NCI-H1694 treated with DMSO at 0.1 percent for 48 hours (cell line): ENCODE data around the gene AARS2.
A peak's percentile ranks its signal among the peaks of the same experiment; 100 is the strongest.

ENCODE experiments used
- DNase-seq: peaks from one replicate; lab custom pipeline; 2025; lab: John Stamatoyannopoulos, UW

The AARS2 gene

DNA sequence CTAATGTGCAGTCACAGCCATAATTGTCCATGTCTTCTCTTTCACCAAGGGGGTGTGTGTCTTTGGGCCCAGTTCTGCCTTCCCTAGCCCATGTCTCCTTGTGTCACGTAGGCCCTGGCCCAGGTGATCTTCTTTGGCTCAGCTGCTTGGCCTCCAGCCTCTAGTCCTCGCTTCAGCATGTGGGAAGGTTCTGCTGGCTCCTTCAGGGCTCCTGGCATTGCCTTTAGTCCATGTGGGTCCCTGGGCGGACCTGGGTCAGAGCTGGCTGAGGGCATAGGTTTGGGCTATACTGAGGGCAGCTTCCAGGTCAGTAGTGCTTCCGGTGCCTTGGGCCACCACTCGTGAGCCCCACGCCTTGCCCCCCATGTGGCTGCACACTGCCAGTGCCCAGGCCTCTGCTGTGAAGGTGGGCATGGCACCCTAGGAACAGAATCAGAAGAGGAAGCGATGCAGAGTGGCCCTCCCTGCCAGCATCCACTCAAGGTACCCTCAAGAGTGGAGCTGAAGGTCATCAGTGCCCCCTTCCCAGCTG lies 12.8 kb downstream of the AARS2 start:
- DNase-seq = no peak

DNA sequence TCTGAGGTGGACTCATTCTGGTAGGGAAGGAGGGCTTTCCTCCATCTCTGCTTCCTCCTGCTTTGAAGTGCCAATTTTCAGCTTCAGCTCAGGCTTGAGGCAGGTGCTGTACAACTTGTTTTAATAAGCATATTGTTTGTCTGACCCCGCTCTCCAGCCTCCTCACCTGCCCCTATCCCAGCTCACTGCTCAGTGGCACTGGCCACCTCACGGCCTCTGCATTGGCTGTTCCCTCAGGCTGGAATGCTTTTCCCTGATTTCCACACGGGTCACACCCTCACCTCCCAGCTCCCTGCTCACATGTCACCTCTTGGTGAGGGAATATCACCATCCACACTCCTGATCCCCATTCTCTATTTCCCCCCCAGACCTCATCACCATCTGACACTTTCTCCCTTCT lies 14.3 kb downstream of the AARS2 start:
- no peak for DNase-seq

DNA sequence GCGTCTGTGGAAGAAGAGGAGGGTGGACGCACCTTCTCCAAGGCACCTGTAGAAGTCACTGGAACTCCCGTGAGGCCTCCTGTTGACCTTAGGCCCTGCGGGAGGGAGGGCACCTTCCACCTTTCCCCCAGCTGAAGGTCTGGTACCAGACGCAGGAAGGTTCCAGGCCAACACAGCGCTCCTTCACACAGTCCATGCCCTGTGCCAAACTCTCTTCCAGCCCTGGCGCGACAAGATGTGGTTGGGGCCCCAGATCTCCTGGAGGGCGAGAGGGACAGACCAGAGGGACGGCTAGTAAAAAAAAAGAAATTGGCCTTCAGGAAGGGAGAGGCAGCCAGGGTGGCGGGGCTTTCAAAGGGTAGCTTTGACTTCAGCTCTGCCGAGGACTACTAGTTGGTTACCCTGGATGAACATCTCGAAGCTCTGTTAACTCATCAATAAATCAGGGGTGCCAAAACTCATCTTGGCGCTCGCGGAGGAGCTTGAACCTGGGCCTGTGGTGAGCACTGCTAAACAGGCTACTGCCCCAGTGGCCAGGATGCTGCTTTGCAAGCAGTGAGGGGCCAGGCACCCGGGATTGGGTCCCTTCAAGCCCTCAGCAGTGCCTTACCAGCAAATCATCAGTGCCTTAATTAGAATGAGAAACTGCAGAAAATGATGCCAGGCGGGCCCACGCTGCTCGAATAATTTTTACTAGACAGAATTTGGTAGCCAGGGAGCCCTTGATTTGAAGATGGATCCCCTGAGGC lies 14.9 kb downstream of the AARS2 start:
- no peak for DNase-seq

DNA sequence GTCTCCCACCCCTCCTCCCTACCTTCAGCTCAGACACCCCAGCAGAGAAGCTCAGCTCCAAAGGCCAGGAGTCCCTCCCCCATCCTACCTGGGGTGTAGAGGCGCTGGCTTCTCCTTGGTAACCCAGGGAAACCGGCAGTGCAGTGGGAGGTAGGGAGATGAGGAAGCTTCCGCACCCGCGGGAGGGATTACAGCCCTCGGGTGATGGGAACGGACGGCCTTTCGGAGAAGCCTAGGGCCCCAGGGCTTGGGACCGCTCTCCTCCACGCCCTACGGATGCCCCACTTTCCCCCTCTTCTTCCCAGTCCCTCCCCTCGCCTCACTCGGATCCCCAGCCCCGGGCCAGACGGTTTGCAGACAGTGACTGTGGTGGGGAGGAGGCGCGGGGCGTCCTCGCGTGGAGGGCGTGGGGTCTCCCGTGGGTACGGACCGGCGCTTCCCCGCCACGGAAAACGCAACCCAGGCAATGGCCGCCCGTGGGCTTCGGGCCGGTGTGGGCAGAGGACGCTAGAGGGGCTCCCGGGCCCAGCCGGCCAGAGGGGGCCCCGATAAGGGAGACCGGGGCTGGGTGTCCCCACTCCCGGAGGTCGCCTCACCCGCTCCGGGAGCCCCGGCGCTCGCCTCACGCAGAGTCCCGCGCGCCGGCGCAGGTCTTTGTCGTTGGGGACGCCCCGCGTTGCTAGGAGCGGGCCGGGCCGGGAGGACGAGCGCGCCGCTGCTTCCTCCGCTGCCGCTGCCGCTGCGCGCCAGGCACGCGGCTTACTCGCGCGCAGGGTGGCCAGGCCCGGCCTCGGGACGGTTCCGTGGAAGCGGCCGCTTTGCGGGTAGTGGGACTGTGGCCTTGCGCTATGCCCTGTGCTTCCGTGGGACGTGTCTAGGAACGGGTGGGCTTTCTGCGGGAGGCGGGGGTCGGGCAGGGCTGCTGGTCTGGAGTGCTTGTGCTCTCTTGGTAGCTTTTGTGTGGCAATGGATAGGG lies 15.8 kb downstream of the AARS2 start:
- peak; percentile 3 for DNase-seq

DNA sequence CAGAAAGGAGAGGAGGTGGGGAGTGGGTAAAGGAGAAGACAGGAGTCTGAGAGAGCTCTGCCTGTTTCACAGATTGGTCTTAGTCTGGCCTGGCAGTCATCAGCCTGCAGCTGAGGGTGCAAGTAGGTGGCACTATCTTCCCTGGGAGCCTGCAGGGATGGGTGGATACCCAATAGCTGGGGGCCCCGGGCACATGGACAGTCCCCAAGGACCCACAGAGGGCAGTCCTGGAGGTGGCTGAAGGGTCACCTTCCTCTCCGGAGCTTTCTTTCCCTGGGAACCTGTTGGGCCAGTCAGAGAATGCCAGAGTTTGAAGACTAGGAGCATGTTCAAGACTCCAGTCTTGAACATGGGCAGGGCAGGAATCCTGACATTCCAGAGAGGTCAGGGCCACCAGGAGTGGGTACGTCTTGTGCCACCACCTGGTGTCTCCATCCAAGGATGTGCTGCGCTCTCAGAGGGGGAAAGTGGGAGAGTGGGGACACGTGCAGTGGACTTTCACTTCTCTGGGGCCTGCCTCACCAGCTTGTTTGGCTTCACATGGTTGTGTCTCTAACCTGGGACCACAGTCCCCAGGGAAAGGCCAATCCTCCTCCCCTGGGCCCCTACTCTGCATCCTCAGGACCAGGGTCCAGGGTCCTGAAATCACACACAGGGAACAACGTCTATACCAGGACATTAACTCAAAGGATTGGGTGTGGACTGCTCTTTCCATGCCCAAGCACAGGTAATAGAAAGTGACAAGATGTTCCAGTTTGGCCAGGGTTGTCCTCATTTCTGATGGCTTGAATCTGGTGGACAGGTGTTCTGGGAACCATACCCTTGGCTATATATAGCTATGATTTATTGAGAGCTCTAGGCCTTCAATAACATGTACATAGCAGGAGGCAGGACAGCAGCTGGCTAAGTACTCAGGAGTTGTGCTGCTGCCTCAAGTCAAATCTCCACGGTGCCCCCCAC lies 18.0 kb downstream of the AARS2 start:
- no peak for DNase-seq

DNA sequence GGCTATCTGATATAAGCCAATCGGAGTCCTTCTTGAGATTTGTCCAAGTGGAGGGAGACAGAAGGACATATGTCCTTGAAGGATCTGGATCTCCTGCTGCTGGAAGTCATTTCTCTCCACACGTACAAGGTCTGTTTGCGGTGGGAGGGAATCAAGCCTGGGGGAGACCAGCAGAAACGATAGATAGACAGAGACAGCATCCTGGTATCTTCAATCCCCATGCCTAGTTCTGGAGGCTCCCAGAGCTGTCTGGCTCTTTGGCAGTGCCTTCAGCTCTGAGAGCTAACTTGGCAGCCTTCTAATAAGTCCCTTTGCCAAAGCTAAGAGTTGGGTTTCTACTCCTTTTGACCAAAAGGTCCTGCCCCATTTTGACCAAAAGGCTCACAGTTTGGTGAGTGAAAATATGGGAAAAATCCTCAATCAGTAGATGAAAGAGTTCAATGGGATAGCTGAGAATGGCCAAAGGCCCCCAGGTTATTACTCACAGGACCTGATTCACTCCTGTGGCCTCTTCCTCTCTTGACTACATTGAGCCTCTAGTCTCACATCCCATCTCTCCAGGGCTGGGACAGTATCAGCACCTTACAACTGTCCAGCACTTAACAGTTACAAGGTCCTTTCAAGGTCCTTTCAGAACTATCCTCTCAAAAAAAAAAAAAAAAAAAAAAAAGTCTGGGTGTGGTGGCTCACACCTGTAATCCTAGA lies 20.3 kb downstream of the AARS2 start:
- DNase-seq = no peak

DNA sequence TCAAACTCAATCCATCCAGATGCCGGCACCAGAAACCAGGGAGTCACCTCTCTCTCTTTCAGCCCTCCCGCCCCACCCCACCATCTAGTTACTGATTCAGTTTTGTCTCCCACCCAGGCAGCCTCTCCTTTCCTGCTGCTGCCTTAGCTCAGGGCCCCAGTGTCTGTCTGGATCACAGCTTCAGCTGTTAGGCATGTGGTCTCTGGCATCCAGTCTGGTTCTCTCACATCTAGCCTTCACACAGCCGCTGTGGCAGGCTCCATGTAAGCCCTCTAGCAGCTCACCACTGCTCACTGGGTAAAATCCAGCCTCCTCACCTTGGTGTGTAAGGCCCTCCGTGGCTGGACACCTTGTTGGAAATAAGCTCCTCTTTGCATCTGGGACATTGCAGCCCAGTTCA lies 21.3 kb downstream of the AARS2 start:
- no peak for DNase-seq

DNA sequence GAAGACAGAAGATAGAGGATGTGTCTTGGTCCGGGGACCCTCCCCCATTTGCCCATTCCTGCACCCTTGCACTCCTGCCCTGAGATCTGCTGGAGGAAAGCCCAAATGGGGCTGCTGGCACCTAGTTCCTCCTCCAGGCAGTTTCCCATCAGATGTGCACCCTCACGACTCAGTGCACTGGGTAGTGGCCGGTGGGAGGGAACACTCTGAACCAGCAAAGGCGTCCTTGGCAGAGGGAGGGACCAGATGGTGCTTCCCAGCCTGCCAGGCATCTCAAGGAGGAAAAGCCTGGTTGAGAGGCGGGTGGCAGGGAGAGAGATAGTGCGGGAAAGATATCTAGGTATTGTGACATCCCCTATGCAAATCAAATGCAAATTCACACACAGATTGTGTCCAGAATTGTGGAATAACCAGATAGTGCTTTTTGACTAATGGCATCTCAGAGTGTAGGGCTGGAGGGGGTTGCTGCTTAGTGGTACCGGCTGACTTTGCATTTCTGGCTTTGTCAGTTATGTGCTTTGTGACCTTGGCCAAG lies 23.4 kb downstream of the AARS2 start:
- peak; percentile 29 for DNase-seq

DNA sequence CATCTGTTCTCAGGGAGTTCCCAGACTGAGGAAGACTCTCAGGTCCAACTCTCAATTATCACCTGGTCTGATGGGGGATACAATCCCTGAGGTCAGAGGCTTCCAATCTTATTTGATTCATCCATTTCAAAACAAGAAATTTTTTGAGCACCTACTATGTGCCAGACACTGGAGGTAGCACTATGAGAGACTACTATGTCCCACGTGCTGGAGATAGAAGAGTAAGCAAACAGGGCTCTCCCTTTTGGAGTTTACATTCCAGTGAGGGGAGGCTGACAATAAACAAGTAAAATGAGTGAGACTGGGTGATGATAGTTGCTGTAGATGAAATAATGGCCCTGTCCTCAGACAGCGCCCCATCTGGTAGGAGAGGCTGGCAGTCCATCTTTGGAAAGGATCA lies 26.4 kb downstream of the AARS2 start:
- no peak for DNase-seq

DNA sequence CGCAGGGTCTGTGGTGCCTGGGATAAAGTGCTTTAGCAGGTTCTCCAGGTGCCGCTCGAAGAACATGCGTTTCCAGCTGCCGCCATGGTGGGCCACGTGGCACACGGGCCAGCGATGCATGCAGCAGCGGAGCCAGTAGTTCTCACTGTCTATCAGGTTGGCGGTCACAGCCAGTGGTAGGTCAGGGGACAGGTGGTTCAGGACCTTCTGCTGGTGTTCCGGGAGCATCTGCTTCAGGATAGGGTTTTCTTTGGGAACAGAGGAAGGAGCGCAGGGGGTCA lies 26.9 kb downstream of the AARS2 start:
- DNase-seq = no peak

DNA sequence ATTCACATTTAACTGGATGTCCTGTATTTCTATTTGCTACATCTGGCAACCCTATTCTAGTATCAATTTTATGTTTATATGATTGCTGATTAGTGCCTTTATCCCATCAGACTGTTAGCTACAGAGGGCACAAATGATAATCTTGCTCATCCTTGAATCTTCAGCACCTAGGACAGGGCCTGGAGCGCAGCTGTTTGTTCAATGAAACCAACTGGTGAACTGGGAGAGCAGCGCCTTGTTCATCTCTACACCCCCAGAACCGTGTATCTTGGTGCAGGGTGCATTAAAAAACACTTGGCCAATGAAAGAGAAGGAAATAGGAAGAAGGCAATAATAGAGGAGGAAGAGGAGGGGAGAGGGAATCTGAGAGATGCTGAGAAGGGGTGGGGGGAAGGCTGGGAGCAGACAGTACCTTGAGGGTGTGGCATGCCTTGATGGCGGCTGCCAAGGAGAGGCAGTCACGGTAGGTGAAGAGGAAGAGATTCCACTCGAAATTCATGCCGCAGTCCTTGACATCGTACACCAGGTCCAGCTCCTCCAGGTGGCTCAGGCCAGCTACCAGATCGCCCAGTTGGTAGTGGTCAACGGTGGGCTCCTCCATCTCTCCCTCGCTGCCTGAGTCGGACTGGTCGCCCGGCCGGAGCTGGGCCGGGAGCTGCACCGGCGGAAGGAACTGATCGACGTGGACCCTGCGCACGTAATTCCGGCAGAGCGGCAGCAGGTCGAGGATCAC lies 27.4 kb downstream of the AARS2 start:
- DNase-seq = no peak

DNA sequence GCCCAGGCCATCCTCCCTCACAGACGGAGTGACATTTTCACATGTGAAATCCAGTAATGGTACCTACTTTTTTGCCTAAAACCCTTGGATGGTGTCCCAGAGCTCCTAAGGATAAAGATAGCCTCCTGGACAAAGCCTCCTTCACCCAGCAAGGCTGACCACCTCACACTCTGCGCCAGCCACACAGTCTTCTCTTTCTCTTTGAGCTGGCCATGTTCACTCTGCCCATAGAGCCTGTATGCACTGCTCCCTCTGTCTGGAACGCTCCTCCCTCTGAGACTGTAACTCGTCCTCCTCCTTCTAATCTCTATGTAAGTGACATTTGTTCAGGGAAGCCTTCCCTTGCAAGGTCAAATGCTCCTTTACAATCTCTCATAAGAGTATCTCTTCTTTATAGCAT lies 28.3 kb downstream of the AARS2 start:
- DNase-seq = no peak

DNA sequence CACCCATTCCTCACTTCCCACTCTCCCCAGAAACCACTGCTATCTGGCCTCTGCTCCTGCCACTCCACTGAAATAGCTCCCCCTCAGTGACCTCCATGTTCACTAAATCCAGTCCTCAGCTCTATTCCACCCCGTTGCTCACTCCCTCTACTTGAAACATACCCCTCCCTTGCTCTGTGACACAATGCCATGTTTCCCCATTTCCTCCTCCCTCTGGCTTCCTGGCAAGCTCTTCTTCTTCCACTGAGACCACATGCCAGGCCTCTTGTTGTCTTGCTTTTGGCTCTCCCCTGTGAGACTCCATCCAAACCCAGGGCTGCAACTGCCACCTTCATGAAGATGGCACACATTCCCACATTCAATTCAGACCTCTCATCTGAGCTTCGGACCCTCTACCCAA lies 29.0 kb downstream of the AARS2 start:
- DNase-seq = no peak

DNA sequence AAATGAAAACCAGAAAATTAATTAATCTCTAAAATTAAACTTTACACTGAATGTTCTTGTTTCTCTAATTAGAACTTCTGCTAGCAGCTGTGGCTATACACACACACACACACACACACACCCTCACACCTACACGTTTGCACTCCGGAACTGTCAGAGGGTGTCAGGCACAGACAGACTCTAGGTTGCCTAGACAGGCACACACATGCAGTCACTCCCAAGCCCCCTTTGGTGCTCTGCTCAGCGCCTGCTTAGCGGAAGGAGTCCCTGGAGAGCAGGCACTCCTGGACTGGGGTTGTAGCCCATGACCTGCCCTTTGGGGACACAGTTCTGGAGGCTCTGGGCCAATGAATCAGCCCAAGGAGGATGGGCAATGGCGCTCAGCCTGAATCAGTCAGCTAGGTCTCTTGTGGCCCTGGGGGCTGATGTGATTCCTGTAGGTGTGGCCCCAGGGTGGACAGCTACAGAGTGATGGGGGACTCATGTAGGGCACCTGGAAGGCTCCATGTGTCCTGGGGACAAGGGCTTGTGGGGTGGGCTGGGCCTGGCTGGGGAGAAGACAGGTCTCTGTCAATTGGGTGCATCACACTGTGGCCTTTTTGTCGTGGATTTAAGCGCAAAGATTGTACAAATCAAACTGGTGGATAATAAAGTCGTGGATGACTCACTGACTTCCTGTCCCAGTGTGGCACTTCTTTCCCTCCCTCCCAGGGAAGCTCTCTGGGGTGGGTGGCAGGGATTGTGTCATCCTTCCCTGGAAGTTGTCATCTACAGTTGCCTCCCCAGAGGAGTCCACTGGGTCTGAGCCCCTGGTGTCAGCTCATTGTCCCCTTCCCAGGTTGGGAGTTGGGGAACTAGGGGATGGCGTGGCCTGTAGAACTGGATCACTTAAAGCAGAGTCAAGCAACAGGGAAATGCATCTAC lies 34.1 kb downstream of the AARS2 start:
- DNase-seq = no peak

DNA sequence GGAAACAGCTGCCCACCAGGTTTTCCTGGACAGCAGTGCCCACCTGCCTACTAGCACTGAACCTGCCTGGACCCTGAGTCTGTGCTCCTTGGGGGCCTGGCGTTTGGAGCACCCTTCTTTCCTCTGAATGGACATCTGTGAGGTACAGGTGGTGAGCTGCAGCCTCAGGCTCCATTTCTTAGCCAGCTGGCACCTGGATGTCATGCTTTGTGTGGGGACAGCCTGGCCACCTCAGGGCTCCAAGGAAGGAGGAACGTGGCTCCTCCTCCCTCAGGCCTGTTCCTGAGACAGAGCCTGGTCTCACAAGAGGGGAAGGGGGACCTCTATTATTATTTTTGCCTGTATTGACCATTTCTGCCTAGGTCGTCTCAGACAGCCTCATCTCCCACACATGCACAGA lies 34.8 kb downstream of the AARS2 start:
- DNase-seq = no peak

DNA sequence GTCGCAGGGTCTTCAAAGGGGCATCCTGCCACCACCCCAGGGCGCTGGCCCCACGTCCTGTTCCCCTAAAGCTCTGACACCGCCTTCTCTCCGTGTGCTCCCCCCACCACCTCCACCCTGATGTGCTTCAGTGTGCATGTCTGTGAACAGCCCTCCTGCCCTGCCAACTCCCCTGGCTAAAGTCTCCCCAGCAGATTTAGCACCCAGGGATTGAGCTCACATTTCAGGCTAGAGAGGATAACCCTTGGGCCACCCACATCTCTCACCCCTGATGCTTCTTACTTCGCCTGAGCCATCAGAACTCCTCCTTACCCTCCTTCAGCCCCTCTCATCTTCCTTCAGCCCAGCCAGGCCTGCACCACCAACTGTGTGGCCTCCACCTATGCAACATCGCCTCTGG lies 35.4 kb downstream of the AARS2 start:
- no peak for DNase-seq

DNA sequence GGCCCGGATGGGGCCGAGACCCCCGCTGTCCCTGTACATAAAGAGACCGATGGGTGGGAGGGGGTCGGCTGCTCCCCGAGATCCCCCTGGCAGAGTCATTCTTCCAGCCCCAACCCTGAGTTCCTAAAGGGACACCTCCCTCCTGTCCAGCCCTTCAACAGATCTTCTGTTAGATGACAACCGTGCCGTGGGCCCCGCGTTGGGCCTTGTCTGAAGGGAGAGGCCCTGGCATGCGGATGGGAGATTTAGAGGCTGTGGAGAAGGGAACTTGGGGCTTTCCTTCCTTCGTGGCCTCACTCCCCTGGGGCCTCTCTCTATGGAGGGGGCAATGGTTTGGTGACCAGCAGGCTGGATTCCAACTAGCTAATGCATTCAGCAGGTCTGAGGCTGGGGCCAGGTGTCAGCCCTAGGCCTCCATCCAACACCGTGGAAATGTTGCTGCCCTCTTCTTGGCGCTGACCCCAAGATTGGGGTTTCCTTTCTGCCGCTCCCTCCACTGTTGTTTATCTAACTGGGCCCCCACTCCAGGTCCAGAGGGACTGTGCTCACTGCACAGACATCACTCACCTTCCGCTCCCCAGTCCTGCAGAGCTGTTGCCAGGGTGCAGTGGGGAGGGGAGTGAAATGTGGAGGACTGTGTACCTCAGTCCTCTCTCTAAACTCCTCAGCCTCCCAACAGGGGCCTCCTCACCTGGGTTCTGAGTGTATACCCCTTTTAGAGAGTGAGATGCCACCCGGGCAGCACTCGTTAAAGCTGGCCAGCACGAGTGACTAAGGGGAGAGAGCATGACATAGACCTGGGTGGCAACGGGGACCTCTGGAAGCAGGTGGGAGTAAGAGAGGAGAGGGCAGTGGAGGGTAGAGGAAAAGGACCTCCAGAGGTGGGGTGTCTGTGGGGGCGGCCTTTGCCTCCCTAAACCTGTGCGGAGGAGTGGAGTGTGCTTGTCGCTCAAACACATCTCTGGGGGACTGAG lies 36.2 kb downstream of the AARS2 start:
- no peak for DNase-seq
